Measurements from ENCODE around the gene P3H1. TPM values are rescaled to one million over a fixed set of nuclear protein-coding genes. Genes with fewer than 3 reads are reported as not detected.

Gene P3H1
- total RNA-seq, 1 experiment from 2014 or later: 32.9 TPM

- no peak overlapping the region for H3K27ac ChIP-seq (ENCODE audit: low read depth, low read length)
- no peak overlapping the region for H3K4me3 ChIP-seq (replicated peaks in 1 of 2; ENCODE audit: low read depth in 1 of 2, low read length in 2 of 2)
- intact Hi-C loops (cut with micrococcal nuclease): loop anchor here (2.0 kb wide), 1 partner anchor 167 kb away; no protein-coding TSS in a partner anchor
- no TSS peak for BruUV-seq (replicated peaks)
- TF ChIP-seq JUND (IDR thresholded peaks at IDR 0.05): no peak
- TF ChIP-seq ZFX (IDR thresholded peaks at IDR 0.05): no peak
- no peak for TF ChIP-seq CEBPB (IDR thresholded peaks at IDR 0.05; ENCODE audit: low read depth)
- TF ChIP-seq TCF7L2 (IDR thresholded peaks at IDR 0.05; ENCODE audit: borderline replicate concordance, extremely low read depth, insufficient read depth, insufficient read length): no peak
- no peak for TF ChIP-seq MAX (IDR thresholded peaks at IDR 0.05)
- TF ChIP-seq ELF1 (IDR thresholded peaks at IDR 0.05; ENCODE audit: borderline replicate concordance, low read depth): no peak
- no peak for TF ChIP-seq POLR2A (IDR thresholded peaks at IDR 0.05; ENCODE audit: borderline replicate concordance, extremely low read depth, insufficient read depth, insufficient read length)
- no peak for TF ChIP-seq FOSL1 (IDR thresholded peaks at IDR 0.05; ENCODE audit: low read depth)
- peaks cover 0 to 8% of the 10 kb centered on the region in 2 experiments; a peak in 1 of 4 replicates for H3K36me3 ChIP-seq (ENCODE audit: control insufficient read depth in 1 of 2, insufficient read depth in 2 of 2, low read length in 2 of 2)
- H3K9ac ChIP-seq (ENCODE audit: low read length): no peak overlapping the region
- H4K20me1 ChIP-seq (ENCODE audit: insufficient read depth): no peaks in the 10 kb centered on the region
- POLR2A ChIA-PET: no interaction called here
- no peaks in the 10 kb centered on the region for H3K79me2 ChIP-seq (ENCODE audit: insufficient read depth, low read length)
- RAD21 ChIA-PET (ENCODE audit: low non-redundant PET in 1 of 2, low total read pairs in 2 of 2, uncharacterized antibody in 2 of 2, unreplicated experiment in 2 of 2): interaction anchor here in 1 of 2 experiments (0.6 kb wide), 1 partner anchor 21 kb away, joined by 5 read pairs; the partner anchor contains the start of genes C1orf50 and P3H1
- H3K4me1 ChIP-seq (ENCODE audit: control insufficient read depth in 1 of 2, insufficient read depth in 2 of 2, low read length in 2 of 2): no peaks in the 10 kb centered on the region
- ATAC-seq (no peak), DNase-seq (ENCODE audit: low read depth, low spot score) (no peak)
- CTCF ChIA-PET: interaction anchor here (0.6 to 2.8 kb wide), 3 partner anchors 11 to 168 kb away, joined by 3 to 12 read pairs (median 5); no protein-coding TSS in a partner anchor
- no peaks in the 10 kb centered on the region for H3K27me3 ChIP-seq (ENCODE audit: insufficient read depth, low read length)
- no peaks in the 10 kb centered on the region for H3K9me2 ChIP-seq (ENCODE audit: insufficient read depth)
- no peak overlapping the region for H2AFZ ChIP-seq (ENCODE audit: low read depth, low read length, poor library complexity, severe bottlenecking)
- no peaks in the 10 kb centered on the region for H3K9me3 ChIP-seq (ENCODE audit: control insufficient read depth in 1 of 2, insufficient read depth in 1 of 2, low read depth in 1 of 2, low read length in 2 of 2)
- no peak overlapping the region for H3K4me2 ChIP-seq (ENCODE audit: low read length)
Measured at GRCh38 chr1:42745851-42746250, 21.0 kb downstream of the P3H1 start.

GRCh38 chr1:42744148-42744413 lies 22.7 kb downstream of the P3H1 start:
- H3K4me1 ChIP-seq (ENCODE audit: control insufficient read depth in 1 of 2, insufficient read depth in 2 of 2, low read length in 2 of 2): no peaks in the 10 kb centered on the region
- ChIA-PET RAD21 (ENCODE audit: low non-redundant PET in 1 of 2, low total read pairs in 2 of 2, uncharacterized antibody in 2 of 2, unreplicated experiment in 2 of 2) (no interaction called here), POLR2A (no interaction called here), CTCF (interaction anchor here (1.0 kb wide), 2 partner anchors 22 to 330 kb away, joined by 3 to 5 read pairs; no protein-coding TSS in a partner anchor)
- no peaks in the 10 kb centered on the region for H3K79me2 ChIP-seq (ENCODE audit: insufficient read depth, low read length)
- H3K36me3 ChIP-seq (ENCODE audit: control insufficient read depth in 1 of 2, insufficient read depth in 2 of 2, low read length in 2 of 2): no peaks in the 10 kb centered on the region
- no peak overlapping the region for H2AFZ ChIP-seq (ENCODE audit: low read depth, low read length, poor library complexity, severe bottlenecking)
- H4K20me1 ChIP-seq (ENCODE audit: insufficient read depth): no peaks in the 10 kb centered on the region
- no peak overlapping the region for H3K4me2 ChIP-seq (ENCODE audit: low read length)
- H3K9ac ChIP-seq (ENCODE audit: low read length): no peak overlapping the region
- no peaks in the 10 kb centered on the region for H3K9me3 ChIP-seq (ENCODE audit: control insufficient read depth in 1 of 2, insufficient read depth in 1 of 2, low read depth in 1 of 2, low read length in 2 of 2)
- intact Hi-C loops (cut with micrococcal nuclease): no loop called here
- H3K27ac ChIP-seq (ENCODE audit: low read depth, low read length): no peak overlapping the region
- DNase-seq (ENCODE audit: low read depth, low spot score) (no peak), ATAC-seq (no peak)
- no peaks in the 10 kb centered on the region for H3K9me2 ChIP-seq (ENCODE audit: insufficient read depth)
- H3K27me3 ChIP-seq (ENCODE audit: insufficient read depth, low read length): no peaks in the 10 kb centered on the region
- no peak overlapping the region for H3K4me3 ChIP-seq (replicated peaks in 1 of 2; ENCODE audit: low read depth in 1 of 2, low read length in 2 of 2)
- no TSS peak for BruUV-seq (replicated peaks)
- TF ChIP-seq CEBPB (IDR thresholded peaks at IDR 0.05; ENCODE audit: low read depth) (no peak), ZFX (IDR thresholded peaks at IDR 0.05) (no peak), POLR2A (IDR thresholded peaks at IDR 0.05; ENCODE audit: borderline replicate concordance, extremely low read depth, insufficient read depth, insufficient read length) (no peak), ATF3 (IDR thresholded peaks at IDR 0.05) (no peak), TCF7L2 (IDR thresholded peaks at IDR 0.05; ENCODE audit: borderline replicate concordance, extremely low read depth, insufficient read depth, insufficient read length) (no peak), FOSL1 (IDR thresholded peaks at IDR 0.05; ENCODE audit: low read depth) (no peak), ZBTB33 (IDR thresholded peaks at IDR 0.05; ENCODE audit: extremely low read depth, insufficient replicate concordance, low read length) (no peak), CBX3 (IDR thresholded peaks at IDR 0.05; ENCODE audit: low read depth) (no peak), MAX (IDR thresholded peaks at IDR 0.05) (no peak), YY1 (IDR thresholded peaks at IDR 0.05; ENCODE audit: extremely low read depth, insufficient replicate concordance, low read depth, low read length) (no peak), EGR1 (IDR thresholded peaks at IDR 0.05; ENCODE audit: low read depth) (no peak), REST (IDR thresholded peaks at IDR 0.05; ENCODE audit: low read depth) (no peak)

All from HCT116 (cell line).